ENCODE results near the gene RPL37A.

Gene RPL37A

GRCh38 chr2:216549926-216550690 lies 51.5 kb downstream of the RPL37A start:
- DNase-seq, result no peak

DNA sequence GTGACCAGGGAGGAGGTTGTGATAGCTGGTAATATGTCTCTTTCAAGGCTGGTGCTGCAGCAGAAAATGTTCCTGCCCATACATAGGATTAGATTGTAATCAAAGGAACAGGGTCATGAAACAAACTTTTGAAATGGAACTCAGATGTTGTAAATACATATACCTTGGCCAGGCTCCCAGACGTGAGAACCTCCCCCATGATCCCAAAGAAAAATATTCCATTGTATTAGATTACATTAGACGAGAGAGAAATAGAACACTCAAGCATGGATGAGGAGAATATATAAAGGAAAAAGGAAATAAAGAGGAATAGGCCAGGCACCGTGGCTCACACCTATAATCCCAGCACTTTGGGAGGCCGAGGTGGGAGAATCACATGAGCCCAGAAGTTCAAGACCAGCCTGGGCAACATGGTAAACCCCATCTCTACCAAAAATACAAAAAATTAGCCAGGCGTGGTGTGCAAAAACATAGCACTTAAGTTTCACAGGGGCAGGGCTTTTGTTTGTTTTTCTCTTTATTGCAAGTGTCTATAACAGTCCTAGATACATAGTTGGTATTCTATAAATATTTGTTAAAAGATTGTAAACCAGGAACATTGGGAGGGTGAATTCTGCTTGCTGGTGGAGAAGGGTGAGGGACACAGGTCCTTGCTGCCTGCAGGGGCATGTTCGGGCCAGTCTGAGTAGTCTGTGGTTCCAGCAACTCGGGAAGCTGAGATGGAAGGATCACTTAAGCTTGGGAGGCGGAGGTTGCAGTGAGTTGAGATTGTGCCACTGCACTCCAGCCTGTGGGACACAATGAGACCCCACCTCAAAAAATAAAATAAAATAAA lies 52.8 kb downstream of the RPL37A start:
- DNase-seq, result no peak

GRCh38 chr2:216553093-216553478 lies 54.4 kb downstream of the RPL37A start:
- no peak for DNase-seq
